ENCODE results near the gene CD22.

The CD22 gene

GRCh38 chr19:35341006-35341405 is 12.0 kb downstream of the CD22 start (continued):
- TF ChIP-seq ZBTB20 (tag by site-specific recombination; IDR thresholded peaks at IDR 0.05) (no peak), BCL6B (tag by site-specific recombination; IDR thresholded peaks at IDR 0.05) (no peak), CTCF (tag by site-specific recombination; IDR thresholded peaks at IDR 0.05) (no peak), GLI2 (tag by site-specific recombination; IDR thresholded peaks at IDR 0.05; ENCODE audit: borderline replicate concordance, low read depth) (no peak), ZIC2 (tag by site-specific recombination; IDR thresholded peaks at IDR 0.05) (no peak), ZNF292 (tag by site-specific recombination; IDR thresholded peaks at IDR 0.05; ENCODE audit: borderline replicate concordance, low read depth) (no peak), ZBTB10 (tag by site-specific recombination; IDR thresholded peaks at IDR 0.05) (no peak), ZNF600 (tag by site-specific recombination; IDR thresholded peaks at IDR 0.05) (no peak), ZSCAN16 (tag by site-specific recombination; IDR thresholded peaks at IDR 0.05) (no peak)

- no peak overlapping the region for H3K4me3 ChIP-seq (ENCODE audit: low read depth, low read length)
- CTCF ChIA-PET = interaction anchor here (1.3 to 2.4 kb wide), 3 partner anchors 11 to 169 kb away, joined by 3 to 12 read pairs (median 6); no protein-coding TSS in a partner anchor
- POLR2A ChIA-PET = no interaction called here
- H3K9me3 ChIP-seq (ENCODE audit: control insufficient read depth, insufficient read depth, low read depth, low read length) = no peaks in the 10 kb centered on the region
- no peak overlapping the region for H3K27ac ChIP-seq (ENCODE audit: extremely low read depth, low read depth, low read length)
- no peaks in the 10 kb centered on the region for H3K4me1 ChIP-seq (ENCODE audit: control insufficient read depth, insufficient read depth, low read length)
- no peaks in the 10 kb centered on the region for H3K36me3 ChIP-seq (ENCODE audit: control insufficient read depth in 2 of 2, insufficient read depth in 1 of 2, low read length in 2 of 2)
- no peak for TF ChIP-seq ZNF23 (tag by site-specific recombination; IDR thresholded peaks at IDR 0.05; ENCODE audit: borderline replicate concordance)
- no peak for TF ChIP-seq ZNF18 (tag by site-specific recombination; IDR thresholded peaks at IDR 0.05)
- TF ChIP-seq KLF9 (tag by site-specific recombination; IDR thresholded peaks at IDR 0.05; ENCODE audit: low read depth) = no peak
- no peak for TF ChIP-seq ZEB2 (tag by site-specific recombination; IDR thresholded peaks at IDR 0.05)
- peak; percentile 97 for TF ChIP-seq ZNF366 (tag by site-specific recombination; conservative IDR thresholded peaks at IDR 0.05)
- peak; percentile 28; the same call in 1 of the 2 replicates for TF ChIP-seq ZNF433 (tag by site-specific recombination; IDR thresholded peaks at IDR 0.05; ENCODE audit: low read depth)
- no peak for TF ChIP-seq ZNF785 (tag by site-specific recombination; IDR thresholded peaks at IDR 0.05)
- TF ChIP-seq ELK4 (IDR thresholded peaks at IDR 0.05; ENCODE audit: borderline replicate concordance, low read depth, low read length) = no peak
- TF ChIP-seq ZNF398 (tag by site-specific recombination; IDR thresholded peaks at IDR 0.05) = 0 out of 2 replicates have a peak, but pooled peaks have one; percentile 8
- TF ChIP-seq ZBTB8A (tag by site-specific recombination; IDR thresholded peaks at IDR 0.05) = no peak
- TF ChIP-seq ZNF148 (tag by site-specific recombination; IDR thresholded peaks at IDR 0.05; ENCODE audit: borderline replicate concordance) = peak; percentile 37; the same call in 1 of the 2 replicates
- TF ChIP-seq WT1 (tag by site-specific recombination; IDR thresholded peaks at IDR 0.05) = no peak
- no peak for TF ChIP-seq ZNF623 (tag by site-specific recombination; IDR thresholded peaks at IDR 0.05)
Observed at GRCh38 chr19:35341565-35342225, 12.7 kb downstream of the CD22 start.
